Mesodermal cell (in vitro differentiated cells): ENCODE measurements around the gene KCND2.

Experiments used
- H3K27ac ChIP-seq: 2 replicates; pipeline ENCODE4 v1.7.0; 2013; ENCODE audit warnings: mild to moderate bottlenecking, low read depth, low read length, moderate library complexity; ENCODE audit not compliant: severe bottlenecking
- H3K36me3 ChIP-seq: 2 replicates; pipeline ENCODE4 v1.7.1; 2013; ENCODE audit warnings: mild to moderate bottlenecking, low read length, moderate library complexity; ENCODE audit not compliant: control insufficient read depth, insufficient read depth
- H3K4me1 ChIP-seq: one replicate; pipeline ENCODE4 v1.7.1; 2013; ENCODE audit warnings: mild to moderate bottlenecking, low read length; ENCODE audit not compliant: insufficient read depth, control insufficient read depth, poor library complexity, severe bottlenecking
- H3K4me3 ChIP-seq: 2 replicates; pipeline ENCODE4 v1.7.0; 2013; ENCODE audit warnings: low read length, control low read depth, mild to moderate bottlenecking; ENCODE audit not compliant: insufficient read depth, poor library complexity, severe bottlenecking; ENCODE audit errors: extremely low read depth
- H3K9me3 ChIP-seq: 2 replicates; pipeline ENCODE4 v1.7.1; 2013; ENCODE audit warnings: mild to moderate bottlenecking, low read length, moderate library complexity; ENCODE audit not compliant: control insufficient read depth
- WGBS, 2 experiments: methylation state at CpG; one replicate each; pipeline ENCODE4 v1.1.5; 2013; ENCODE audit warnings: missing lambda C conversion rate in 2 of 2; ENCODE audit not compliant: insufficient coverage in 2 of 2; 5-methylcytosine and 5-hydroxymethylcytosine counted together

The KCND2 gene

DNA sequence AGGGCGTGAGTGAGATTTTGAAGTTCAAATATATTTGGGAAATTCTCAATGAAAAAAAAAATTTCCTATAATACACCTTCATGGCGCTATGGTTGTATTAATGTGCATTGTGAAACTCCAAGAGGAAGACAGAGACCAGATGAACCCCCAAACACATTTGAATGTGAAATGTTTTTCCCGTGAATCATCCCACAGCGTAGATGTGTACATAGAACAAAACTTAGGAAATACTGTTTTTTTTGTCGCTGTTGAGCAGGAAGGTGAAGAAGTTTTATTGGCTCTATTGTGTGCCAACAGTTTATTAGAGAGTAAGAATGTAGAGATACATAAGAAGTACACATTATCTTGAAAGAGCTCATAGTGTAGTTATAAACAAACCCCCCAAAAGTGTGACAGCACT, 134.0 kb downstream of the KCND2 start:
- H3K27ac ChIP-seq, result no peak overlapping the region
- no peaks in the 10 kb centered on the region for H3K36me3 ChIP-seq
- no peak overlapping the region for H3K4me3 ChIP-seq
- H3K9me3 ChIP-seq, result no peaks in the 10 kb centered on the region
- WGBS, 2 experiments, result no CpG with 5 or more reads among the region's 5 CpGs
- H3K4me1 ChIP-seq, result peaks cover 4% of the 10 kb centered on the region

DNA sequence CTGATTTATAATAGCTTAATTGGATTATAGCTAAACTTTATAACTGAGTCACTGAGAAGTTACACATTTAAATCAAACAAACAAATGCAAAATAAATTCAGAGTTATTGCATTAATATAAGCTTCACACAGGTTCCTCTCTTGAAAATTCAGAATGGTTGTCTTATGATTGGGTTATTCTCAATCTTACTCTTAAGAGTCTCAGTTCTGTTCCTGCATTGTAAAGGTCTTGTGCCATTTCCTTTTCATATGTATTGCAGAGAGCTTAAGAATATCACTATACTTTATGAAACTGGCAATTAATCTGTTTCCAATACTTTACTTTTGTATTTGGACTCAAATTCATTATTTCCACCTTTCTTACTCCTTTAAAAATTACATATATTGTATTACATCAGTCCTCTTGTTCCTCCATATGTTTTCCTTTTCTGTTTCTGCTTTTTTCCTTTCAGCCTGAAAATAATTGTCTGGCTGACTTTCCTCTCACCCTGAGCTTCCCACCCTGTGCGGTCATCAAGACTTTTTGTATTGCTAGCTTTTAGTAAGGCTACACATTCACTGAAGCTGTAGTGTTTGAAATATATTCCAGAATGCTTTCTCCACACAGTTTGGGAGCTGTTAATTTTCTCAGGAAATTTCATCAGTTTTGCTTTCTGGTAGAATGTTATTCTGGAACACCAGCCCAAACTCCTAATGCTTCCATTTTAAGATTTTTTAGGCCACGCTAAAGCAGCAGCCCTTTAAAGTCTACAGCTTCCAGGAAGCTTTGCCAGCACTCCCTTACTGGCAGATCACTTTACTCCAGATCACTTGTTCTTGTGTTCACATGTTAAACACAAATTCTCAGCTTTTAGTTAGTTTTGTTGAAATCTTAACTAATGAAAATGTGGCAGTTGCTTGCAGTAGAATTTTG, 139.4 kb downstream of the KCND2 start:
- 80 to 100% methylated on average over 1 of the region's 2 CpGs for WGBS, 2 experiments
- Histone ChIP-seq H3K4me3 (no peak overlapping the region), H3K9me3 (no peaks in the 10 kb centered on the region), H3K27ac (no peak overlapping the region), H3K36me3 (no peaks in the 10 kb centered on the region), H3K4me1 (no peaks in the 10 kb centered on the region)

DNA sequence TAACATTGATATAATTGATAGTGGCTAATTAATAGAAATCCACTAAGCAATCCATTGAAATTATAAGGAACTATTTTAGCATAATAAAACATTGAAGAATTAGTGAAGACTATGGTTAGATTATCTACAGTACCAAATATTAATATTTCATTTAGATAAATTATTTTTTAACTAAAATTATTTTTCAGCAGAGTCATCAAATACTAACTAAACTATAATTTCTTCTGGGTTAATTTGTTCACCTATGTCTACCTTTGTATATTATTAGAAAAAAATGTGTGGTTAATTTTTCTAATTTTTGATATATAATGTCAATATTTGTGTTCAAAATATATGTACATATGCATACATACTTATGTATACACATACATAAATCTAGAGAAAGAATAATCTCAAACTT, 140.2 kb downstream of the KCND2 start:
- Histone ChIP-seq H3K36me3 (no peaks in the 10 kb centered on the region), H3K4me3 (no peak overlapping the region), H3K4me1 (no peaks in the 10 kb centered on the region), H3K27ac (no peak overlapping the region), H3K9me3 (no peaks in the 10 kb centered on the region)

- Histone ChIP-seq H3K4me3 (no peak overlapping the region), H3K4me1 (no peaks in the 10 kb centered on the region), H3K27ac (no peak overlapping the region), H3K36me3 (no peaks in the 10 kb centered on the region), H3K9me3 (no peaks in the 10 kb centered on the region)
- 100% methylated on average over 1 of the region's 4 CpGs; no CpG with 5 or more reads in 1 of the 2 experiments for whole genome bisulfite sequencing, 2 experiments
Measured at GRCh38 chr7:120417244-120417979, 144.4 kb downstream of the KCND2 start.

DNA sequence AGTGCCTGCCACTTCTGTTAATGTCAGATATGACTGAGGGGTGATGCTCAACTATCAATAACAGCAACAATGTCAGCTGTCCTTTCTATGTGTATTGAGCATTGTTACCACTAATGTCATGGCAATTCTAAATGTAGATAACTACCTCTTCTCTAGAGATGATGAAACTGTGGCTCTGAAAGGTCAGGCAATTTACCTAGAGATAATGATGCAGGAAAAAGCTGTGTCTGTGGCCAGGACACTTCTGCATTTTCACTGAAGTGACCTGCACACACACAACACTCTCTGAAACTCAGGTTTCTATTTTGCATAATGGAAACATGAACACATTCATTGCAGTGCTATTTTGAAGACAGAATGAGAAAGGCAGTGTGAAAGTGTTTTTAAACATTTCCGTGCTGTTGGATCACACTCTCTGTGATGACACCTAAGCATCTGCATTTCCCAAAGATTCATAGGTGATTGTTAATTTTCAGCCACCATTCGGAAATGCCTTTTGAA, 148.2 kb downstream of the KCND2 start:
- H3K4me3 ChIP-seq, result no peak overlapping the region
- H3K9me3 ChIP-seq, result no peaks in the 10 kb centered on the region
- H3K27ac ChIP-seq, result no peak overlapping the region
- 50 to 88% methylated on average over 1 of the region's 2 CpGs for WGBS, 2 experiments
- H3K4me1 ChIP-seq, result no peaks in the 10 kb centered on the region
- no peaks in the 10 kb centered on the region for H3K36me3 ChIP-seq

- H3K27ac ChIP-seq, result no peak overlapping the region
- H3K4me3 ChIP-seq, result no peak overlapping the region
- H3K9me3 ChIP-seq, result no peaks in the 10 kb centered on the region
- 80 to 86% methylated on average over 1 of the region's 1 CpG for WGBS, 2 experiments
- no peaks in the 10 kb centered on the region for H3K4me1 ChIP-seq
- H3K36me3 ChIP-seq, result no peaks in the 10 kb centered on the region
Measured at GRCh38 chr7:120431016-120431415, 158.0 kb downstream of the KCND2 start.

GRCh38 chr7:120436487-120437060, 163.6 kb downstream of the KCND2 start:
- no peaks in the 10 kb centered on the region for H3K9me3 ChIP-seq
- no peak overlapping the region for H3K27ac ChIP-seq
- H3K36me3 ChIP-seq, result no peaks in the 10 kb centered on the region
- no peak overlapping the region for H3K4me3 ChIP-seq
- no CpG with 5 or more reads among the region's 1 CpG for WGBS, 2 experiments
- H3K4me1 ChIP-seq, result no peaks in the 10 kb centered on the region

GRCh38 chr7:120441850-120442249, 168.9 kb downstream of the KCND2 start:
- WGBS, 2 experiments, result no CpG with 5 or more reads among the region's 1 CpG
- Histone ChIP-seq H3K27ac (no peak overlapping the region), H3K4me1 (no peaks in the 10 kb centered on the region), H3K9me3 (no peaks in the 10 kb centered on the region), H3K36me3 (no peaks in the 10 kb centered on the region), H3K4me3 (no peak overlapping the region)

DNA sequence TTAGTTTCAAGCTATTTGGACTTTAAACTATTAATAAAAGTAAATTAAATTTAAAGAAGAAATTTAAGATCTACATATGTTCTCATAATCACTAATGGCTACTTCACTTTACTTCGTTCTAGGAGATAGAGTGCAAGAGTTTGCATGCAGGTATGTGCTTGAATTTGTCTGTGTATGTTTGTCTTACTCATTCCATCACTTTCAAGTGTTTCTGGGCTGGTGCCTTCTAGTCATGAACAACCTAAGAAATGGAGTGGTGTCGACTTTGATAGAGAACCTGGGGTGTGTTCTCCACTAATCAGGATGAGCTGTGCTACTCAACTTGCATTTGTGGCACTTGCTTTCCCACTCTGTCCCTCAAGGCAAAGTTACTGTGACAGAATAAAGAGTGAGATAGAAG, 169.9 kb downstream of the KCND2 start:
- WGBS, 2 experiments, result 83% methylated on average over 1 of the region's 2 CpGs; no CpG with 5 or more reads in 1 of the 2 experiments
- Histone ChIP-seq H3K9me3 (no peaks in the 10 kb centered on the region), H3K4me3 (no peak overlapping the region), H3K4me1 (no peaks in the 10 kb centered on the region), H3K36me3 (no peaks in the 10 kb centered on the region), H3K27ac (no peak overlapping the region)

GRCh38 chr7:120444650-120445049, 171.7 kb downstream of the KCND2 start:
- Histone ChIP-seq H3K4me3 (no peak overlapping the region), H3K9me3 (no peaks in the 10 kb centered on the region), H3K27ac (no peak overlapping the region), H3K36me3 (no peaks in the 10 kb centered on the region), H3K4me1 (no peaks in the 10 kb centered on the region)
- 80% methylated on average over 1 of the region's 1 CpG; no CpG with 5 or more reads in 1 of the 2 experiments for WGBS, 2 experiments
